ENCODE measurements around the gene ILRUN. TPM values are rescaled to one million over a fixed set of nuclear protein-coding genes. Genes with fewer than 3 reads are reported as not detected.
"Not testable (repeated sequence)": the region's sequence is repeated elsewhere in the genome, so short reads cannot be mapped to it uniquely, and the experiment has no call there.

The ILRUN gene
- total RNA-seq, 1 experiment from 2014 or later, result 68.9 TPM

DNA sequence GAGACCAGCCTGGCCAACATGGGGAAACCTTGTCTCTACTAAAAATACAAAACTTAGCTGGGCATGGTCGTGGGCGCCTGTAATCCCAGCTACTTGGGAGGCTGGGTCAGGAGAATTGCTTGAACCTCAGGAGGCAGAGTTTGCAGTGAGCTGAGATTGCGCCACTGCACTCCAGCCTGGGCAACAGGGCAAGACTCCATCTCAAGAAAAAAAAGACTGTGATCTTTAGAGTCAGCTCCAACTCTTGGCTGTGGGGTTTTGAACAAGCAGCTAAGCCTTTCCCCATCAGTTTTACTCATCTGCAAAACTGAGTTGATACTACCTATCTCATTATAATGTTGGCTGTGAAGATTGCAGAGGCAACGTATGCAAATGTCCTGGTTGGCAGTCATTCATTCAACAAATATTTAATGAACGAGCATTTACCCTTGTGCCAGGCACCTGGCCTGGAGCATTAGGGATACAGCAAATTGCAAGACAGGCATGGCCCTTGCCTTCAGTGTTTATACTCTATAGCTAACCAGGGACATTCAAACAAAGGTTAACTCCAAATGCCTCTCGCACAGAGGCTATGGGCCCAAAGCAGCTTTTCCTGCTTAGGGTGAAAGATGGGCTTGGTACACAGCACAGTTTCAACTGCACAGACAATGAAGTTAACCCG lies 37.8 kb downstream of the ILRUN start:
- POLR2A ChIA-PET (ENCODE audit: unreplicated experiment), result interaction anchor here (0.6 kb wide), 1 partner anchor 17 kb away, joined by 4 read pairs; no protein-coding TSS in a partner anchor
- TF ChIP-seq, protein P1, sequence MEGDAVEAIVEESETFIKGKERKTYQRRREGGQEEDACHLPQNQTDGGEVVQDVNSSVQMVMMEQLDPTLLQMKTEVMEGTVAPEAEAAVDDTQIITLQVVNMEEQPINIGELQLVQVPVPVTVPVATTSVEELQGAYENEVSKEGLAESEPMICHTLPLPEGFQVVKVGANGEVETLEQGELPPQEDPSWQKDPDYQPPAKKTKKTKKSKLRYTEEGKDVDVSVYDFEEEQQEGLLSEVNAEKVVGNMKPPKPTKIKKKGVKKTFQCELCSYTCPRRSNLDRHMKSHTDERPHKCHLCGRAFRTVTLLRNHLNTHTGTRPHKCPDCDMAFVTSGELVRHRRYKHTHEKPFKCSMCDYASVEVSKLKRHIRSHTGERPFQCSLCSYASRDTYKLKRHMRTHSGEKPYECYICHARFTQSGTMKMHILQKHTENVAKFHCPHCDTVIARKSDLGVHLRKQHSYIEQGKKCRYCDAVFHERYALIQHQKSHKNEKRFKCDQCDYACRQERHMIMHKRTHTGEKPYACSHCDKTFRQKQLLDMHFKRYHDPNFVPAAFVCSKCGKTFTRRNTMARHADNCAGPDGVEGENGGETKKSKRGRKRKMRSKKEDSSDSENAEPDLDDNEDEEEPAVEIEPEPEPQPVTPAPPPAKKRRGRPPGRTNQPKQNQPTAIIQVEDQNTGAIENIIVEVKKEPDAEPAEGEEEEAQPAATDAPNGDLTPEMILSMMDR (conservative IDR thresholded peaks at IDR 0.05), result no peak
- TF ChIP-seq EZH2 (IDR thresholded peaks at IDR 0.05; ENCODE audit: low read depth), result no peak
- Histone ChIP-seq H2AFZ (no peak overlapping the region), H3F3A (ENCODE audit: insufficient read depth, low read depth) (peaks cover 33% of the 10 kb centered on the region), H4K20me1 (ENCODE audit: insufficient read depth) (no peaks in the 10 kb centered on the region), H3K4me3 (no peak overlapping the region), H3K4me1 (replicated peaks; ENCODE audit: insufficient read depth) (peaks cover 36% of the 10 kb centered on the region), H3K9me2 (ENCODE audit: insufficient read depth) (no peaks in the 10 kb centered on the region), H3K9me3 (ENCODE audit: insufficient read depth, low read depth) (no peaks in the 10 kb centered on the region), H3K79me2 (ENCODE audit: low read depth) (peaks cover 90% of the 10 kb centered on the region), H3K27ac (peak overlapping the region; percentile 96), H3K4me2 (no peak overlapping the region), H3K36me3 (ENCODE audit: low read depth) (peaks cover 9% of the 10 kb centered on the region; the same call in 1 of the 2 replicates), H3K27me3 (ENCODE audit: insufficient read depth, low read depth) (no peaks in the 10 kb centered on the region)
- CTCF ChIA-PET, result interaction anchor here (0.6 kb wide), 1 partner anchor 296 kb away, joined by 3 read pairs; no protein-coding TSS in a partner anchor
- no peak for DNase-seq
- intact Hi-C loops (cut with micrococcal nuclease; ENCODE audit: unreplicated experiment), result no loop called here
- BruUV-seq (replicated peaks), result no TSS peak

DNA sequence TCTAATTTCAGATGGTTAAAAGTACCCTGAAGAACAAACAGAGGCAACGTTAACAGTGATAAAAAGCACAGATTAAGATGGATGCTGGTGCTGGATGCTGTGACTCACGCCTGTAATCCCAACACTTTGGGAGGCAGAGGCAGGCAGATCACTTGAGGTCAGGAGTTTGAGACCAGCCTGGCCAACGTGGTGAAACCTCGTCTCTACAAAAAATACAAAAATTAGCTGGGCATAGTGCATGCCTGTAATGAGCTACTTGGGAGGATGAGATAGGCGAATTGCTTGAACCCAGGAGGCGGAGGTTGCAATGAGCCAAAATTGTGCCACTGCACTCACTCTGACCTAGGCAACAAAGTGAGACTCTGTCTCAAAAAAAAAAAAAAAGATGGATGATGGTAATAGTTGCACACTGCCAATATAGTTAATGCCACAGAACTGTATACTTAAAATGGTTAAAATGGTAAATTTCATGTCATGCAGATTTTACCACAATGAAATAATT lies 38.5 kb downstream of the ILRUN start:
- Histone ChIP-seq H3K4me3 (peak overlapping the region; percentile 54; the same call in 1 of the 2 replicates), H2AFZ (peak overlapping the region; percentile 73), H3K27ac (peak overlapping the region; percentile 96), H3K4me2 (peak overlapping the region; percentile 82), H3F3A (ENCODE audit: insufficient read depth, low read depth) (peaks cover 33% of the 10 kb centered on the region), H3K4me1 (replicated peaks; ENCODE audit: insufficient read depth) (peaks cover 40% of the 10 kb centered on the region), H3K79me2 (ENCODE audit: low read depth) (peaks cover 89% of the 10 kb centered on the region)
- H3K9me3 ChIP-seq (ENCODE audit: insufficient read depth, low read depth); H3K36me3 ChIP-seq (ENCODE audit: low read depth); CTCF ChIA-PET; H3K9me2 ChIP-seq (ENCODE audit: insufficient read depth); H4K20me1 ChIP-seq (ENCODE audit: insufficient read depth); H3K27me3 ChIP-seq (ENCODE audit: insufficient read depth, low read depth); DNase-seq: not testable (repeated sequence)
- intact Hi-C loops (cut with micrococcal nuclease; ENCODE audit: unreplicated experiment), result loop anchor here (1.0 to 2.0 kb wide), 3 partner anchors 47 to 99 kb away; partner anchors contain the start of gene SNRPC
- POLR2A ChIA-PET (ENCODE audit: unreplicated experiment), result interaction anchor here (0.7 to 1.5 kb wide), 2 partner anchors 11 to 99 kb away, joined by 4 to 22 read pairs; partner anchors contain the start of gene SNRPC
- BruUV-seq (replicated peaks), result TSS peak; percentile 96

DNA sequence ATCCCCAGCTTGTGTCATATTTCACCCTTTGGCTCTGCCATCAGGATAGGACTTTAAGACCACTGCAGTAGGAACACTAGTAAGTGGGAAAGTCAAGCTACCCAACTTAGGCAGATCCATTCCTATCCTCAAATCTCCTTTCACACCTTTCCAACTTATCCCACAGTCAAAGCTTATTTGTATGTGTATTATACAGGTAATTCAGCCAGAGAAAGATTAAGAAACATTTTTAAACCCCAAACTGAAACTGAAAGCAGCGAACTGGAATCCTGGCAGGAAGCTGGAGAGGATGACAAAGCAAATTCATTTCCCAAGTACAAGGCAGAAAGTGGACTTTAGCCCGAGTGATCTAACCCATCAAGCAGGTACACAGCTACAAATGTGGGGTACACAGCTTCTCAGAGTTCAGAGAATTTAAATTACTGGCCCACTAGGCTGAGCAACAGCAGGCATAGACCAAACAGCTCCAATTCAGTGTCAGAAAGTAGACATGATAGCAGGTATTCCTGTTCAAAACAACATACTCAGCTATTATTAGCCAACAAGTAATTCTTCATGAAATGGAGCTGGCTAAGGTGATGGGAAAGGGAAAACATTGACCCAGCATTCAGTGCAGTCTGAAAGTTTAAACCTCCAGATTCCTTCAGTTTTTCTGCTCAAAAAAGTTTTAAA lies 39.1 kb downstream of the ILRUN start:
- Histone ChIP-seq H3F3A (ENCODE audit: insufficient read depth, low read depth) (peaks cover 37% of the 10 kb centered on the region), H3K27me3 (ENCODE audit: insufficient read depth, low read depth) (no peaks in the 10 kb centered on the region), H3K9me2 (ENCODE audit: insufficient read depth) (no peaks in the 10 kb centered on the region), H3K27ac (peak overlapping the region; percentile 96), H3K4me3 (peak overlapping the region; percentile 54), H3K79me2 (ENCODE audit: low read depth) (peaks cover 87% of the 10 kb centered on the region), H3K9me3 (ENCODE audit: insufficient read depth, low read depth) (no peaks in the 10 kb centered on the region), H3K4me2 (peak overlapping the region; percentile 82), H2AFZ (peak overlapping the region; percentile 73), H4K20me1 (ENCODE audit: insufficient read depth) (no peaks in the 10 kb centered on the region), H3K4me1 (replicated peaks; ENCODE audit: insufficient read depth) (peaks cover 45% of the 10 kb centered on the region), H3K36me3 (ENCODE audit: low read depth) (no peaks in the 10 kb centered on the region)
- TF ChIP-seq, protein P1 (conservative IDR thresholded peaks at IDR 0.05), result no peak
- no peak for TF ChIP-seq EZH2 (IDR thresholded peaks at IDR 0.05; ENCODE audit: low read depth)
- CTCF ChIA-PET, result interaction anchor here (0.5 to 1.2 kb wide), 2 partner anchors 48 to 946 kb away, joined by 3 to 4 read pairs; partner anchors contain the start of gene UQCC2
- peak; percentile 50 to 78 for DNase-seq
- no TSS peak for BruUV-seq (replicated peaks)
- intact Hi-C loops (cut with micrococcal nuclease; ENCODE audit: unreplicated experiment), result loop anchor here (1.0 to 2.0 kb wide), 3 partner anchors 47 to 99 kb away; partner anchors contain the start of gene SNRPC
- POLR2A ChIA-PET (ENCODE audit: unreplicated experiment), result interaction anchor here (0.5 to 1.5 kb wide), 8 partner anchors 12 to 602 kb away, joined by 3 to 22 read pairs (median 4); partner anchors contain the start of genes HMGA1, SNRPC and ZNF76
